ENCODE measurements around the gene KDM5C. TPM values are rescaled to one million over a fixed set of nuclear protein-coding genes. Genes with fewer than 3 reads are reported as not detected.

KDM5C gene
- total RNA-seq, 6 experiments from 2014 or later = 27.9 to 61.6 (median 50.6) TPM

DNA sequence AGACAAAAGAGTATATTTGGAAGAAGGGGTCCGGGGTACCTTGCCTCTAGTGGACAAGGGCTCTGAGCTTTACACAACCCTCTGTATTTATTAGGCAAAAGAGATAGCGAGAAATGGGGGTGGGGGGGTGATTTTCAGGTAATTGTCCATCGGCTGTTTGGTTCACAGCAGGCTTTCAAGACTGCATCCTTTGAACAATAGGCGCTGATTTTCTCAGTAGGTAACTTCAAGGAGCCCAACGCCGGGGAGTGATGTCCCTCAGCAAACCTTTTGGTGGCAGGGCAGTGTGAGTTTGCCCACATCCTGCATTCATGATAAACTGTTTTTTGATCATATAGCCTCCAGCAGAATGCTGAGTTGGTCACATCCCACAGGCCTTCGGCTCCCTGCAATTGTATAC, 61.6 kb downstream of the KDM5C start:
- Histone ChIP-seq H3K36me3 (no peaks in the 10 kb centered on the region), H3K27ac (no peak overlapping the region), H3K9me3 (no peaks in the 10 kb centered on the region), H3K4me1 (no peaks in the 10 kb centered on the region), H3K4me3 (no peak overlapping the region), H3K27me3 (no peaks in the 10 kb centered on the region)
- intact Hi-C loops (cut with DNase I) = no loop called here
- no peak for DNase-seq
- WGBS (ENCODE audit: insufficient coverage, low coverage, low lambda C conversion rate, missing lambda C conversion rate) = 50% methylated on average over 5 of the region's 7 CpGs
- no peak for ATAC-seq
- TF ChIP-seq, protein P1, sequence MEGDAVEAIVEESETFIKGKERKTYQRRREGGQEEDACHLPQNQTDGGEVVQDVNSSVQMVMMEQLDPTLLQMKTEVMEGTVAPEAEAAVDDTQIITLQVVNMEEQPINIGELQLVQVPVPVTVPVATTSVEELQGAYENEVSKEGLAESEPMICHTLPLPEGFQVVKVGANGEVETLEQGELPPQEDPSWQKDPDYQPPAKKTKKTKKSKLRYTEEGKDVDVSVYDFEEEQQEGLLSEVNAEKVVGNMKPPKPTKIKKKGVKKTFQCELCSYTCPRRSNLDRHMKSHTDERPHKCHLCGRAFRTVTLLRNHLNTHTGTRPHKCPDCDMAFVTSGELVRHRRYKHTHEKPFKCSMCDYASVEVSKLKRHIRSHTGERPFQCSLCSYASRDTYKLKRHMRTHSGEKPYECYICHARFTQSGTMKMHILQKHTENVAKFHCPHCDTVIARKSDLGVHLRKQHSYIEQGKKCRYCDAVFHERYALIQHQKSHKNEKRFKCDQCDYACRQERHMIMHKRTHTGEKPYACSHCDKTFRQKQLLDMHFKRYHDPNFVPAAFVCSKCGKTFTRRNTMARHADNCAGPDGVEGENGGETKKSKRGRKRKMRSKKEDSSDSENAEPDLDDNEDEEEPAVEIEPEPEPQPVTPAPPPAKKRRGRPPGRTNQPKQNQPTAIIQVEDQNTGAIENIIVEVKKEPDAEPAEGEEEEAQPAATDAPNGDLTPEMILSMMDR (IDR thresholded peaks at IDR 0.05) = no peak
- no peak for TF ChIP-seq POLR2A (IDR thresholded peaks at IDR 0.05)

GRCh38 chrX:53160297-53160983, 64.6 kb downstream of the KDM5C start:
- intact Hi-C loops (cut with DNase I) = no loop called here
- no peaks in the 10 kb centered on the region for H3K9me3 ChIP-seq
- H3K36me3 ChIP-seq = no peaks in the 10 kb centered on the region
- WGBS (ENCODE audit: insufficient coverage, low coverage, low lambda C conversion rate, missing lambda C conversion rate) = 93% methylated on average over 6 of the region's 6 CpGs
- H3K27ac ChIP-seq = no peak overlapping the region
- DNase-seq (no peak), ATAC-seq (no peak)
- TF ChIP-seq, protein P1 (IDR thresholded peaks at IDR 0.05) = no peak
- TF ChIP-seq POLR2A (IDR thresholded peaks at IDR 0.05) = no peak
- H3K4me3 ChIP-seq = no peak overlapping the region
- no peaks in the 10 kb centered on the region for H3K4me1 ChIP-seq
- no peaks in the 10 kb centered on the region for H3K27me3 ChIP-seq

GRCh38 chrX:53159184-53159583, 65.8 kb downstream of the KDM5C start:
- Histone ChIP-seq H3K4me3 (no peak overlapping the region), H3K27ac (no peak overlapping the region), H3K27me3 (no peaks in the 10 kb centered on the region), H3K4me1 (no peaks in the 10 kb centered on the region), H3K36me3 (no peaks in the 10 kb centered on the region), H3K9me3 (no peaks in the 10 kb centered on the region)
- DNase-seq (no peak), ATAC-seq (no peak)
- WGBS (ENCODE audit: insufficient coverage, low coverage, low lambda C conversion rate, missing lambda C conversion rate) = 88% methylated on average over 7 of the region's 11 CpGs
- TF ChIP-seq POLR2A (IDR thresholded peaks at IDR 0.05) = no peak
- intact Hi-C loops (cut with DNase I) = no loop called here

DNA sequence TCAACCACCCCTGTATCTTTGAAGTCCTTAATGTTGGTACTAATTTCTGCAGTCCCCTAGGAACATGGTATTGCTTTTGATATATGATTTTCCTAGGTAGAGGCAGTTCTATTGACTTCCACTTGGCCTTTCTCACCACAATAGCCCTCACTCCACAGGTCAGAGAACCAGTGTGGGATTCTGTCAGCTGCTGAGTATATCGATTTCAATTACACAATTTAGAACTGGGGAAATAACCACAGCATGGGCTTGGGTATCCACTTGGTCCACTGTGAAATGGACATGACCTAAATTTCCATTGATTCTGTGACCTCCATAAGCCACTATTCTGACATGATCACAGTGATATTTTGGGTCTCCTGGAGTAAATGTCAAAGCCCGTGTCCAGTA, 68.8 kb downstream of the KDM5C start:
- no peak overlapping the region for H3K27ac ChIP-seq
- TF ChIP-seq, protein P1 (IDR thresholded peaks at IDR 0.05) = no peak
- no peak for TF ChIP-seq POLR2A (IDR thresholded peaks at IDR 0.05)
- WGBS (ENCODE audit: insufficient coverage, low coverage, low lambda C conversion rate, missing lambda C conversion rate) = 67% methylated on average over 2 of the region's 2 CpGs
- no peak for DNase-seq
- no peaks in the 10 kb centered on the region for H3K4me1 ChIP-seq
- no peaks in the 10 kb centered on the region for H3K9me3 ChIP-seq
- intact Hi-C loops (cut with DNase I) = no loop called here
- no peaks in the 10 kb centered on the region for H3K36me3 ChIP-seq
- no peaks in the 10 kb centered on the region for H3K27me3 ChIP-seq
- no peak for ATAC-seq
- no peak overlapping the region for H3K4me3 ChIP-seq

DNA sequence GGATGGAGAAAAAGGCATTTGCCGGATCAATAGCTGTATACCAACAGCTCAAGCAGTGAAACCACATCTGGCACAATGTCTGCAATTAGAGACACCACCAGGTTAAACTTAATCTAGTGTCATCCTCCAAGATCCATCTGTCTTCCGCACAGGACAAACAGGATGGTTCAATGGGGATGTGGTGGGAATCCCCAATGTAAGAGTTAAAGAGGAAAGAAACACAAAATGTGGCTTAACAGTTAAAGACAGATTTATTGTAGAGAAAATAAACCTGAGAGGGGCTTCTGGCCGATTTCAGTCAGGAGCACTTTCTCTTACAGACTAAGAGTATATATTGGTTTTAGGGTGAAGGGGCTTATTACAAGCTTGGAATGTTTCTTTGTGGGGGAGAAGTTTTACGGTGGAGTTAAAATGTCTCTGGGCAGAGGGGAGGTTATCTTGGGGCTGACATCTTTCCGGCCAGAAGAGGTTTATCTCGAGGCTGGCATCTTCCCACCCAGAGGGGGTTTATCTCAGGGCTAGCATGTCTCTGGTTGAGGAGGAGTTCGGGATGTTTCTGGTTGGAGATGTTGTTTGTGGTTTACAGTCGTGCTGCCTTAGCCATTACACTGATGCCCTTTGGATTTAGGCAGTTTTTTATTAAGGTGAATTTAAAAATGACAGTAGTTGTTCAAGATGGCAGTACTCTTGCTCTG, 69.3 kb downstream of the KDM5C start:
- Histone ChIP-seq H3K9me3 (no peaks in the 10 kb centered on the region), H3K27me3 (no peaks in the 10 kb centered on the region), H3K27ac (no peak overlapping the region), H3K4me3 (no peak overlapping the region), H3K4me1 (no peaks in the 10 kb centered on the region), H3K36me3 (no peaks in the 10 kb centered on the region)
- no peak for ATAC-seq
- no peak for TF ChIP-seq POLR2A (IDR thresholded peaks at IDR 0.05)
- TF ChIP-seq, protein P1 (IDR thresholded peaks at IDR 0.05) = no peak
- intact Hi-C loops (cut with DNase I) = no loop called here
- WGBS (ENCODE audit: insufficient coverage, low coverage, low lambda C conversion rate, missing lambda C conversion rate) = 73% methylated on average over 5 of the region's 8 CpGs
- DNase-seq = no peak
